Keratinocyte (primary cell): ENCODE measurements around the gene TMCO1. TPM values are rescaled to one million over a fixed set of nuclear protein-coding genes. Genes with fewer than 3 reads are reported as not detected.

ENCODE experiments used
- DNase-seq: peaks from one replicate; pipeline ENCODE4 v3.0.0-alpha.2; 2011; ENCODE audit warnings: low read depth, missing footprints, low spot score
- FAIRE-seq: peaks from 2 replicates; lab custom pipeline; 2011; peaks lifted over from hg19 to GRCh38; lab: Jason Lieb, UNC
- H2AFZ ChIP-seq: 2 replicates; pipeline ENCODE4 v1.6.0; 2012; ENCODE audit warnings: low read length, control low read depth, inconsistent platforms; ENCODE audit not compliant: control insufficient read depth
- H3K27ac ChIP-seq: 2 replicates; pipeline ENCODE4 v1.5.1; 2011; ENCODE audit warnings: low read length; ENCODE audit not compliant: control insufficient read depth, insufficient read depth
- H3K27me3 ChIP-seq: 3 replicates; pipeline ENCODE4 v1.6.0; 2011; ENCODE audit warnings: low read length; ENCODE audit not compliant: control insufficient read depth, insufficient read depth; ENCODE audit errors: extremely low read depth
- H3K36me3 ChIP-seq, 2 experiments: 2 replicates in 1 of 2; 3 replicates in 1 of 2; pipeline ENCODE4 v1.5.1; 2011; ENCODE audit warnings: low read length in 2 of 2, mild to moderate bottlenecking in 1 of 2; ENCODE audit not compliant: control insufficient read depth in 2 of 2, insufficient read depth in 2 of 2; ENCODE audit errors: extremely low read depth in 1 of 2
- H3K4me1 ChIP-seq: 3 replicates; pipeline ENCODE4 v1.5.1; 2011; ENCODE audit warnings: low read length; ENCODE audit not compliant: control insufficient read depth, insufficient read depth; ENCODE audit errors: extremely low read depth
- H3K4me2 ChIP-seq: 3 replicates; pipeline ENCODE4 v1.6.0; 2011; ENCODE audit warnings: low read depth, low read length; ENCODE audit not compliant: control insufficient read depth, insufficient read depth; ENCODE audit errors: extremely low read depth
- H3K4me3 ChIP-seq, 3 experiments: fragments of 200-600 bp in 1 of 3; sonication (generic) in 1 of 3; 2 replicates in 2 of 3; 3 replicates in 1 of 3; pipeline ENCODE4 v1.5.1; 2011 to 2016; ENCODE audit warnings: low read length in 3 of 3, mild to moderate bottlenecking in 3 of 3, control low read depth in 2 of 3, inconsistent platforms in 1 of 3, low read depth in 1 of 3, mixed read lengths in 1 of 3, mixed run types in 1 of 3, moderate library complexity in 1 of 3; ENCODE audit not compliant: control insufficient read depth in 2 of 3, insufficient read depth in 2 of 3; ENCODE audit errors: extremely low read depth in 1 of 3
- H3K79me2 ChIP-seq: 2 replicates; pipeline ENCODE4 v1.6.0; 2012; ENCODE audit warnings: low read length; ENCODE audit not compliant: control insufficient read depth, insufficient read depth
- H3K9ac ChIP-seq: 3 replicates; pipeline ENCODE4 v1.6.0; 2011; ENCODE audit warnings: low read length; ENCODE audit not compliant: control insufficient read depth, insufficient read depth; ENCODE audit errors: extremely low read depth
- H3K9me1 ChIP-seq: 3 replicates; pipeline ENCODE4 v1.6.0; 2011; ENCODE audit warnings: low read length; ENCODE audit not compliant: control insufficient read depth, insufficient read depth; ENCODE audit errors: extremely low read depth
- H3K9me3 ChIP-seq: 2 replicates; pipeline ENCODE4 v1.5.1; 2012; ENCODE audit warnings: low read depth, low read length; ENCODE audit not compliant: control insufficient read depth
- H4K20me1 ChIP-seq: 3 replicates; pipeline ENCODE4 v1.6.0; 2011; ENCODE audit warnings: low read length; ENCODE audit not compliant: control insufficient read depth, insufficient read depth; ENCODE audit errors: extremely low read depth
- EZH2 ChIP-seq: IDR thresholded peaks from one replicate; pipeline ENCODE4 v1.6.1; 2012; ENCODE audit warnings: inconsistent platforms, mild to moderate bottlenecking, low read length, moderate library complexity
- dilution Hi-C: fragments of 300-500 bp; cut with MboI; formaldehyde crosslinking; loops from one replicate; pipeline ENCODE4 v1.7.0; 2020; ENCODE audit warnings: low sequenced_read_pairs; ENCODE audit not compliant: extremely low pct_ligation_motif_present
- polyA plus RNA-seq, 5 experiments: library from polyadenylated mRNA; depleted of rRNA in 3 of 5; stranded (reverse) in 3 of 5; stranded (forward) in 1 of 5; unstranded in 1 of 5; fragments of >200 nt; gene quantifications; 1 replicate in 1 of 5; 2 replicates in 3 of 5; 3 replicates in 1 of 5; pipeline versions ENCODE4 v1.2.1 to v1.2.3, GENCODE V29; 2011 to 2012; ENCODE audit warnings: missing spikeins in 2 of 5, low read depth in 1 of 5, low replicate concordance in 1 of 5
- TF ChIP-seq, protein P1 (sequence below), 3 experiments: IDR thresholded peaks in 1 of 3; conservative IDR thresholded peaks in 1 of 3; optimal IDR thresholded peaks in 1 of 3; 2 replicates in 2 of 3; 3 replicates in 1 of 3; pipeline versions ENCODE3 to v1.5.1; 2011; ENCODE audit warnings: low read length in 3 of 3, mild to moderate bottlenecking in 3 of 3, moderate library complexity in 2 of 3, control low read depth in 1 of 3, inconsistent platforms in 1 of 3; ENCODE audit not compliant: insufficient read depth in 2 of 3; ENCODE audit errors: extremely low read depth in 1 of 3

TMCO1 gene
- polyA plus RNA-seq, 1 donor (not counting 4 experiments of a cell fraction or from before 2014, with no cell fraction given), result 172 TPM

DNA sequence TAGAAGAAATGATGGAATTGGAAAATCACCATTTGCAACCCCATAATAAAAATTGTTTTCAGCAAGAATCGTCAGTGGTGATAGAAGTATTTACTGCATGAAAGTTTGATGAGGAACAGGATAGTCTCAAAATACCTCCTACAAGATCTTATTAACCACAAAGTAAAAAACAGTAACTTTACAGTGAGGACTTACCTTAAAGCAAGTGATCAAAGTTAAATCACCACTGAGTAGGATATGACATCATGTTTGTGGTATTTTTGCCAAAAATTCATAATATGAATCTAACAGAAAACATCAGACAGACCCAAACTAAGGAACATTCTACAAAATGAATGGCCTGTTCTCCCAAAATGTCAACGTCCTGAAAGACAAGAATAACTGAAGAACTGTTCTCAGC is 90.2 kb downstream of the TMCO1 start:
- Histone ChIP-seq H4K20me1 (no peaks in the 10 kb centered on the region), H3K9ac (no peak overlapping the region), H3K79me2 (no peaks in the 10 kb centered on the region), H3K4me3 (no peak overlapping the region), H3K9me1 (no peaks in the 10 kb centered on the region), H3K4me1 (no peaks in the 10 kb centered on the region), H3K9me3 (no peaks in the 10 kb centered on the region), H2AFZ (no peak overlapping the region), H3K4me2 (no peak overlapping the region), H3K27me3 (no peaks in the 10 kb centered on the region), H3K27ac (no peak overlapping the region), H3K36me3 (peaks cover 17 to 25% of the 10 kb centered on the region in 2 experiments)
- TF ChIP-seq EZH2, result no peak
- TF ChIP-seq, protein P1, sequence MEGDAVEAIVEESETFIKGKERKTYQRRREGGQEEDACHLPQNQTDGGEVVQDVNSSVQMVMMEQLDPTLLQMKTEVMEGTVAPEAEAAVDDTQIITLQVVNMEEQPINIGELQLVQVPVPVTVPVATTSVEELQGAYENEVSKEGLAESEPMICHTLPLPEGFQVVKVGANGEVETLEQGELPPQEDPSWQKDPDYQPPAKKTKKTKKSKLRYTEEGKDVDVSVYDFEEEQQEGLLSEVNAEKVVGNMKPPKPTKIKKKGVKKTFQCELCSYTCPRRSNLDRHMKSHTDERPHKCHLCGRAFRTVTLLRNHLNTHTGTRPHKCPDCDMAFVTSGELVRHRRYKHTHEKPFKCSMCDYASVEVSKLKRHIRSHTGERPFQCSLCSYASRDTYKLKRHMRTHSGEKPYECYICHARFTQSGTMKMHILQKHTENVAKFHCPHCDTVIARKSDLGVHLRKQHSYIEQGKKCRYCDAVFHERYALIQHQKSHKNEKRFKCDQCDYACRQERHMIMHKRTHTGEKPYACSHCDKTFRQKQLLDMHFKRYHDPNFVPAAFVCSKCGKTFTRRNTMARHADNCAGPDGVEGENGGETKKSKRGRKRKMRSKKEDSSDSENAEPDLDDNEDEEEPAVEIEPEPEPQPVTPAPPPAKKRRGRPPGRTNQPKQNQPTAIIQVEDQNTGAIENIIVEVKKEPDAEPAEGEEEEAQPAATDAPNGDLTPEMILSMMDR (optimal IDR thresholded peaks at IDR 0.05 in 1 of 3, IDR thresholded peaks at IDR 0.05 in 1 of 3, conservative IDR thresholded peaks at IDR 0.05 in 1 of 3; ENCODE audit: extremely low read depth in 1 of 3, insufficient read depth in 2 of 3, low read length in 3 of 3), result no peak
- FAIRE-seq (no peak), DNase-seq (no peak)
- dilution Hi-C loops, result no loop called here

Other genes with a start within 250 kb of the TMCO1 start
- gene LRRC52, start 224.9 kb downstream of the TMCO1 start, polyA plus RNA-seq, result 0.07 TPM in 1 of 3 replicates, not detected in the others
- 230 to 410 TPM (median 319 TPM) in 3 replicates for gene MGST3, start 137.6 kb downstream of the TMCO1 start, polyA plus RNA-seq
- gene ALDH9A1, start 70.3 kb downstream of the TMCO1 start, polyA plus RNA-seq, result 52.8 to 77.4 TPM (median 75.2 TPM) in 3 replicates
- 63.0 to 88.7 TPM (median 71.9 TPM) in 3 replicates for gene UCK2, start 58.7 kb upstream of the TMCO1 start, polyA plus RNA-seq